NOMO-1 (cell line): ENCODE results near the gene SUPT4H1.

Experiments used
- DNase-seq, 2 experiments: peaks; one replicate each; lab custom pipeline; 2025; ENCODE audit not compliant: unreplicated experiment in 2 of 2; lab: John Stamatoyannopoulos, UW

Gene SUPT4H1

GRCh38 chr17:58330997-58331814 is 20.8 kb downstream of the SUPT4H1 start:
- peak in 1 of 2 experiments; percentile 91 for DNase-seq

- DNase-seq, result no peak
Observed at GRCh38 chr17:58330538-58330996, 21.4 kb downstream of the SUPT4H1 start.

GRCh38 chr17:58329810-58330537 is 22.0 kb downstream of the SUPT4H1 start:
- DNase-seq, result peak; percentile 80 to 95

- DNase-seq, result peak; percentile 78 to 98
Observed at GRCh38 chr17:58329035-58329809, 22.8 kb downstream of the SUPT4H1 start.

- peak; percentile 76 to 88 for DNase-seq
Observed at GRCh38 chr17:58328195-58329034, 23.6 kb downstream of the SUPT4H1 start, which contains the start of gene TSPOAP1. Gene TSPOAP1, minus strand, starts transcription at chr17:58328795. Its CDS starts 875 bp downstream, at chr17:58327920.

GRCh38 chr17:58327363-58328194 is 24.4 kb downstream of the SUPT4H1 start:
- DNase-seq, result peak in 1 of 2 experiments; percentile 76

GRCh38 chr17:58326609-58327362 is 25.2 kb downstream of the SUPT4H1 start:
- DNase-seq, result no peak

- peak; percentile 65 to 70 for DNase-seq
Observed at GRCh38 chr17:58325976-58326468, 26.0 kb downstream of the SUPT4H1 start.

- no peak for DNase-seq
Observed at GRCh38 chr17:58325289-58325726, 26.7 kb downstream of the SUPT4H1 start.

GRCh38 chr17:58324409-58325288 is 27.4 kb downstream of the SUPT4H1 start:
- no peak for DNase-seq

- DNase-seq, result no peak
Observed at GRCh38 chr17:58324056-58324408, 28.0 kb downstream of the SUPT4H1 start.

GRCh38 chr17:58323366-58324055 is 28.5 kb downstream of the SUPT4H1 start:
- DNase-seq, result no peak

GRCh38 chr17:58322581-58323185 is 29.3 kb downstream of the SUPT4H1 start:
- no peak for DNase-seq

- DNase-seq, result no peak
Observed at GRCh38 chr17:58321571-58322525, 30.2 kb downstream of the SUPT4H1 start.
